UCSD-AML1 (cell line): ENCODE measurements around the gene SLC5A12.

Experiments
- DNase-seq: peaks from one replicate; lab custom pipeline; 2025; ENCODE audit not compliant: unreplicated experiment; lab: John Stamatoyannopoulos, UW

SLC5A12 gene, protein sequence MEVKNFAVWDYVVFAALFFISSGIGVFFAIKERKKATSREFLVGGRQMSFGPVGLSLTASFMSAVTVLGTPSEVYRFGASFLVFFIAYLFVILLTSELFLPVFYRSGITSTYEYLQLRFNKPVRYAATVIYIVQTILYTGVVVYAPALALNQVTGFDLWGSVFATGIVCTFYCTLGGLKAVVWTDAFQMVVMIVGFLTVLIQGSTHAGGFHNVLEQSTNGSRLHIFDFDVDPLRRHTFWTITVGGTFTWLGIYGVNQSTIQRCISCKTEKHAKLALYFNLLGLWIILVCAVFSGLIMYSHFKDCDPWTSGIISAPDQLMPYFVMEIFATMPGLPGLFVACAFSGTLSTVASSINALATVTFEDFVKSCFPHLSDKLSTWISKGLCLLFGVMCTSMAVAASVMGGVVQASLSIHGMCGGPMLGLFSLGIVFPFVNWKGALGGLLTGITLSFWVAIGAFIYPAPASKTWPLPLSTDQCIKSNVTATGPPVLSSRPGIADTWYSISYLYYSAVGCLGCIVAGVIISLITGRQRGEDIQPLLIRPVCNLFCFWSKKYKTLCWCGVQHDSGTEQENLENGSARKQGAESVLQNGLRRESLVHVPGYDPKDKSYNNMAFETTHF

DNA sequence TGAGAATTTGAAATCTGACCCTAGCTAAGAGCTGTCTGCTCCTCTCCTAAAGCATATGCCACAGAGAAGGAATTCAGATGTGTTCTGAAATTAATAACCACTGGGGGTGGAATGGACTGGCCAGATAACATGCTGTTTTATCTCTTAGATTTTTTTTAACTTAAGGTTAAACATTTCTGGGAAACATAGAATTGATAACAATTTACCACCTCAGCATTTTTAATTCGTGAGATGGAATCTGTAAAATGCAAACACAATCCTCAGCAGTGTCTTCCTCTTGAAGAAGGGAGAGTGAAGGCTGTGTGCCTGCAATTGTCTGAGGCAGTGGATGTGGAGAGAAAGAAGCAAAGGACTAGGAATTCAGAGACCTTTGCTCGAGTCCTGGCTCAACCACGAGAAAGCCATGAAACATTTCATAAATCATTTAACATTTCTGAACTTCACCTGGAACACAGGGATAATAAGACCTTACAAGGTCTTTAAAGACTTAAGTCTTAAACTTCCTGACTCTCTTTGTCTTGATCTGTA, at the start of gene SLC5A12:
Gene SLC5A12, minus strand, starts transcription at position 113 of the 528 bp plus-strand sequence. CDS start 346 bp downstream, outside the sequence.
- DNase-seq: no peak

DNA sequence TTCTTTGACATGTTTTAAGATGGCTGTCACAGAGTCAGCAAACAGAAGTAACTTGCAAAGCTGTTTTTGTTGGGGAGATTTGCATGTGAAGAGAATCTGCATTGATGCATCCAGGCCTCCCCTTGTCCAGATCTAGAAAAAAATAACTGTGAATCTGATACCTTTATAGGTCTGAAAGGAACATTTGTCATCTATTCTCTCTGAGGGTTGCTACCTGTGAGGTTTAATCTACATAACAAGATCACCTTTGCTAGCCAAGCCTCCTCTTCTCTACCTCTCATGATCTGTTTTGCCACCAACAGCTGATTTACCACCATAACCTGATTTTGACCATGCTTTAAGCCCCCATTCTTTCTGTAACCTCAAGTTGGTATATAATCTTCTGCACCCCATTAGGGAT, 47.2 kb upstream of the SLC5A12 start:
- no peak for DNase-seq

DNA sequence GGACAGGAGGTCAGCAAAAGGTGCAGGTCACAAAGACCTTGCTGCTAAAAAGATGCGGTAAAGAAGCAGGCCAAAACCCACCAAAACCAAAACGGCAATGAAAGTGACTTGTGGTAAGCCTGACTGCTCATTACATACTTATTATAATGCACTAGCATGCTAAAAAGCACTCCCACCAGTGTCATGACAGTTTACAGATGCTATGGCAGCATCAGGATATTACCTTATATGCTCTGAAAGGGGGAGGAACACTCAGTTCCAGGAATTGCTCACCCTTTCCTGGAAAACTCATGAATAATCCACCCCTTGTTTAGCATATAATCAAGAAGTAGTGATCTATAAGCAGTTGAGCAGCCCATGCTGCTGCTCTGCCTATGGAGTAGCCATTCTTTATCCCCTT, 45.2 kb upstream of the SLC5A12 start:
- no peak for DNase-seq

DNA sequence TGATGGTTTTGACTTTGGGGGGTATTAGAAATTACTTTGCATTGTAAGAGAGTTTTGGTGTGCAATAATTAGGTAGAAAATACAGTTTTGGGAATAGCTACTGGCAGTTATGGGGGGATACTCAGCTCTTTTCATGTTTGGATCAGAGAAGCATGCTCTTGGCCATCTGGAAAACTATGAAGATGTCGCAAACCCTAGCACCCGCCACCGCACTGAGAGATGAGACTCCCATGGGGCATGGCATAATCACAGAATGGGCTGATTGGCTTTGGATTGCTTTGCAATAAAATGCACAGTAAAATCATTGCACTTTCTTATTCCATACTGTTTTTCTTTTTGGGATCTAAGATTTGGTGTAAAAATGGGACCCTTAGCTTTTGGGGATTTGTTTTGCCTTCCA, 43.5 kb upstream of the SLC5A12 start:
- DNase-seq: no peak

DNA sequence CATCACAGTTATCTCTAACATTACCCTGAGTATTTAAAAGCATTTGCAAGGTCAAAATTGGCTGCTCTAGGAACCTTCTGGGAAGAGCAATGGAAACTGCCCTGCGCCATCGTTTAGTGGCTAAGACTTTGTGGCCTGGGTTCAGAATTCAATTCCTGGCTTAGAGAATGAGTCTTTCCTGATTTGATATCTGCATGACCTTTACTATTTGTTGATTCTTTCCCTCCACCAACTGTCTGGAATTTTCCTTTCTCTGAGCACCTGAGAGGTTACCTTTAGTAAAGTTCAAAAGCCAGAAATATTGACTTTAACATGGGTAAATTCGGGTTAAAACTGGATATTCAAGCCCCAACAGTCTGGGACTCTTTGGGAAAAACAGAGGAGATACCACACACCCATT, 43.0 kb upstream of the SLC5A12 start:
- no peak for DNase-seq

DNA sequence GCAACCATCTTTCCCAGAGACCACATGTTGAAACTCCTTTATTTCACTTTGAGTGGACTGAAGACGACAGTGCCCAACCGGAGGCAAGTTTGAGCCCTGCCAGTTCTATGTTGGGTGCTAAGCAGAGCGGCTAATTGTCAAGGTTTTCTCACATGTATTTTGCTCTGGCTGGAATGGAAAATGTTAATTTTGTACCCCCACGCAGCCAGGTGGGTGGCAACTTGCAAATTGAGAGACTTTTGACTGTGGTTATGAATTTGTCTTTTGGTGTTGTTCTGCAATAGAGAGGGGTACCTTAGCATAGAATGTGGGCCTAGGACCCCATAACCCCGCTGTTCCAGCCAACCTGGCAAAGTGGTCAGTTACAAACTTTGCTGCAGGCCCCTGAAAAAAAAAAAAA, 42.5 kb upstream of the SLC5A12 start:
- no peak for DNase-seq

DNA sequence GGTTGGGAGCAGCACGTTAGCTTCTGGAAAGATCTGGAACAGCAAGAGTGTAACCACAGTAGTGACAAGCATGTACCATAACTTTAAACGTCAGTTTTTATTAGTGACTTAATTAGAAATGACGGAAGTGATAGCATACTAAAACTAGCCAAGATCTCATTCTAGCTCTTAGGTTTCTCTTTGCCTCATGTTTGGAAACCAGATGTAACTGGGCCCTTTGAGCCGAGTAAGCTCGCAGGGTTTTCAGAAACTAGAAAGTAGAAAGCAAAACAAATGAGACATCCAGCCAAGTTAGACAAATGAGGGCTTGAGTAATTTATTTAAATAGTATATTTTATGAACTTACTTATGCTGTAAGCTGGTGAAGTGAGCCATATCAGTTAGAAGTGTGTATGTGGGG, 40.2 kb upstream of the SLC5A12 start:
- DNase-seq: no peak

DNA sequence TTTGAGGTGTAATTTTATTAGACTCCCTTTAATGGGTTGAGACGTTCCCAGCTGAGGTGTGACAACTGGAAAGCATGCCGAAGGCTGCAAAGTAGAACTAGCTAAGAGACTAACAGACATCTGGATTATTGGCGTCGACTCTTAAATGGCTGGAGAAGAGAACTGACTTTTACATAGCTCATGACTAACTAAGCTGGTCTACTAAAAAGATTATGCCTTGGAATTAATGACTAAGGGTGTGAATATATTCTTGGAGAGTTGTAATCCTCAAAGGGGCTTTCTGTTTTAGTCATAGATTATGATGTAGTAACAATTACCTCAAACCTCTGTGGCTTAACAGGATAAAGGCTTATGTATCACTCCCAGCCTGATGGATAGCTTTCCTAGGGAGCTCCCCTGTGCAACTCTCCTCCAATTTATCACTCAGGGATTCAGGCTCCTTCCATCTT, 39.5 kb upstream of the SLC5A12 start:
- no peak for DNase-seq

DNA sequence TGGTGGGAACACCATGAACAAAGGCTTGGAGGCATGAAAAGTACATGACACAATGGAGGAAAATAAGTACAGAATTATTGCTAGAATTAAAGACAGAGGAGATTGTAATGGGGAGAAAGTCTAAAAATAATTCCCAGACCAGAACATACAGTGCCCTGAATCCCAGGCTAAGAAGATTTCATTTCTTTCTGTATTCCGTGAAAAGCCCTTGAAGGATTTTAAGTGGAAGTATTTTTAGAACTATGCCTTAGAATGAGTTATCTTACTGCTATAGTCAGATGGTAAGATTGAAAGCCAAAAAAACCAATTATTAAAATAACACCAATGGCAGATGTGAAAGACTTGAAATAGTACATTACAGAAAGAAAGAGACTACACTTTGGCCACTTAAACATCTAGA, 36.1 kb upstream of the SLC5A12 start:
- no peak for DNase-seq

DNA sequence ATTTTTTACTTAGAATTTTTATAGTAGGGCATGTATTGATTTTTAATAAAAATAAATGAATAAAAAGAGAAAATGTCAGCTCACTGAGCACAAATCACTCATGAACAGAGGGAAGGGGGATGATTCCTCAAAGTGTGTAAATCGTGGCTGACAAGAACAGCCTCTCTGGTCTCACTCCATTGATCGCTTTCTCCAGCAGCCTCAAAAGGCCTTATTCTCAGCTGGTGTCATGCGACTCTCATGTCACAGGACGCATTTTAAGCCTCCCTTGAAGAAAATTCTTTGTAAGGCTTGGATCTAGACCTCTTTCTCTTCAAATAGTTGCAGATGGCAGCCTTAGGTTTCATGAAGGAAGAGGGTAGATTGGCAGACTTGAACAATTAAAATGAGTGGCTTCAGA, 33.9 kb upstream of the SLC5A12 start:
- DNase-seq: no peak

DNA sequence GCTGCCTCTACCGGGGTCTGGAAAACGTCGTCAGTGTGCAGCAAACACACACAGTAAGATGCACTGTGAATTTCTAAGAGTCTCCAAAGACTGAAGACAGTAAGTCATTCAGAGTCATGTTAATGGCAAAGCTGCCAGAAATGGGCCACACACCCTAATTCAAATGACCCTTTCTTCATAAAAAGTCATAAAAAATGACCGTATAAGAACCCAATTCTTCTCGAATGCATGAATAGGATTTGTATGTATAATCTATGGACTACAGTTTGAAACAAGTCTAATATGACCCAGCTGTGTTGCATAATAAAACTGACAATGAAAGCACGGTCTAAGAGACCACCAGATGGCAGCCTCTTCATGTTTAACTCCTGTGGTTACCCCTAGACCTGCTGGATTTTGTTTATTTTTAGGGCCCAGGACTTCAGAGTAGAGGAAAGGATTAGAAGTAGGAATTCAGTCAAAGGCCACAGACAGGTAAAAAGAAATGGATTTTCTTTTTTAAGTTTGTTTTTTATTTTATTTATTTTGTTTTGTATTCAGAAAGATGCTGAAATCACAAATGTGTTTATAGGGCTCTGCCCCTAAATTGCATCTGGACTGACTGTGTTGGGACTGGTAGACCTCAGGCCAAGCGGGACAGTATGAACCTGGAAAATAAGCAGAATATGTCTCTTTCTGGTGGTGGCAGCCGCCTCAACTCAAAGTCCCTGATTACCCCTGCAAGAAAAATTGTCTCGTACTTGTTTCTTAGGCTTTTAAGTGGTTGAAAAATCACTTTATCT, 32.1 kb upstream of the SLC5A12 start:
- no peak for DNase-seq

DNA sequence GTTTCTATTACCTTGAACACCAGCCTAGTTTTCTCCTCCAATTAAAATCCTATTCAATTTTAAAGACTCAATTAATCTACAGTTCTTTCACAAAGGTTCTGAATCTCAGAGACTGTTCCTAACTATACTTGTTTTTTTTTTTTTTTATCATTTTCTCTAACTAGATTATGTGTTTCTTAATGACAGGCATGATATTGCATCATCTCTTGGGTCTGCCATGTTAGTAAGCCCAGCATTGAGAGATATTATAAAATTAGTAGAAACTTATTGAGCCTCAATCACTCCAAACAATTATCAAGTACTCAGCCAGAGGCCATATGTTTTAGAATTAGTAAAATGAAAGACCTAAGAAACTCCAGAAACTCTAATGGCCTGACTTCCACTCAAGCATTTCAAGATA, 28.1 kb upstream of the SLC5A12 start:
- DNase-seq: no peak

DNA sequence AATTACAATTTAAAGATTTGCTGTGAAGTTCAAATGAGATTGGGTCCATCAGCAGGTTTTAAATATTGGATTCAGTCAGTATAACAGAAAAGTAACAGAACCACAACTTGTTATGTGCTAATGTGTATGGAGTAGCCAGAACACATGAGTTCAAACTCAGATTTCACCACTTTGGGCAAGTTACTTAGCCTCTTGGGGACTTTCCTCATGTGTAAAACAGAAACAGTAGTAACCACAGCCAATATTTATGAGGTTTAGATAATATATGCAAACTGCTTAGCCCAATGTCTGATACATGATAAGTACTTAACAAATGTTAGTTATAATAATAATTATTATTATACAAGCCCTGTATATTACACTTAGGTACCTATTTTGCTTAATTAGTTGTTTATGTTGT, 21.8 kb upstream of the SLC5A12 start:
- DNase-seq: no peak

DNA sequence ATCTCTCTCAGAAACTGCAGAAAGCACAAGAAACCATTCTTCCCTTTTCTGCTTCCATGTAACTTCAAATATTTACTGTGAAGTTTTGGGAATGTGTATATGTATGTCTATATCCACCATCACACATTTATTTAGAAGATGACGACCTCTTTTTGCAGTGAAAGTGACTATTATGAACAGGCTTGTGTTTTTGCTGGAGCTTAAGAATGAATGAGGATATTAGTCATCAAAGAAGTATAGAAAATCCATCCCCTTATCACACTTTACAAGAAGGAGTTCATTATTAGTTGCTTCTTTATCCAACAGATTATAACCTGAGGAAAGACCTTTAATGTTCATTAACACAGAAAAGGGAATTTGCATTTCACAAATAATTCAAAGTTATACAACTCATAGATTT, 21.1 kb upstream of the SLC5A12 start:
- no peak for DNase-seq

DNA sequence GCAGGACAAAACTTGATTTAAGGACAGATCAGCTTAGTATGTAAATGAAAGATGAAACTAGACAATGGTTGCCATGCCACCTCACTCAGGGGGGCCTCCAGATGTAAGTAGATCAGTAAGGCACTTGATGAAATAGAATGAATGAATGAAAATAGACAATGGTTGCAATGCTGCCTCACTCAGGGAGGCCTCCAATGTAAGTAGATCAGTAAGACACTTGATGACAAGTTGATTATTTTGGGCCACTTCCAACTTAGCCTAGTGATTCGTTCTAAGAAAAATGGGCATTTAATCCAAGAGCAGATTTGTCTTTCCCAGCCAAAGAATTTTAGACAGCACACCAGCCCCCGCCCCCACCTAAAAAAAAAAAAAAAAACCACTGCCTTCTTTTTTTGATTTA, 19.2 kb upstream of the SLC5A12 start:
- DNase-seq: no peak

DNA sequence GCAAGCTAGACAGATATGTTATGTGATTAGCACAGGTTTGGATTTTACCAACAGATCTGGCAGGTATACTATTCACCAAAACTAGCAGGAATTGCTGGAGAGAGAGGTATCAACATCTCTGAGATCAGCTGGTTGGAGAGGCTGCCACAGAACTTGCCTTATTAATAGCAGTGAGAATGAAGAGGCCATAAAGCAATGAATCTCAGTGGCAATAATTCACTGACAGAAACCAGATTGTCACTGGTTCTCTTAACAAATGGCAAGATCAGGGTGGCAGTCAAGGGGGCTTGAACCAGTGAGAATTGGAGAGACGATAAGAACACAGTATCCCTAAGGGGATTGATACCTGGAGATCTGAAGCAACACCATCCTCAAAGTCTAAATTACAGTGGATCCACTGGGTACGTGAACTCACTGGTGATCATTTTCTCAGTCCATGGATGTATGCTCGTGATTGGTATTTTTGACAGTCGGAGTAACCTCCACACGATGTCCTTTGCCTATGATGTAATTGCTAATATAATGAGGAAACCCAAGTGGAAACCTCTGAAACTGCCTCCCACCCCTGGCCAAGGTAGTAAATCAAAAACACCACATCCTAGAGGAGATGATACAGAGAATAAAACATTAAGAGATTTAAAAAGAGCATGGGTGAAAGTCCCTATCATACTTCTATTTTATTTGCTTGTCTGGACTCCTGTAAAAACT, 17.7 kb upstream of the SLC5A12 start:
- no peak for DNase-seq

DNA sequence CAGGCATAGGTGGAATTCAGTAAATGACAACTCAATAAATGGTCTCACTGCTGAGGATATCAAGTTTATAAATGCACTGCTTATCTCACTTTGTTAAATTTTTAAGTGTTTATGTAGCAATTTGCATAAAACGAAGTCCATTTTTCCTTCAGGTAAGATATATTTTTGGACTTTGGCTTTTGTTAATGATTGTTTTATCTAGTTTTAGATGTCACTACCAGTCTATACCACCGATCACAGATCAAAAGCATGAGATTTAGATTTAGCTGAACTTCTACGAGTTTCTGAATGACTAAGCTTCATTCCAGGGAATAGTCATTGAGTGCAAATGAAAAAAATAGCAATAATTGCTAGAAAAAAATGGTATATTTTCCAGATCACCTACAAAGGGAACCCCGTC, 12.8 kb upstream of the SLC5A12 start:
- DNase-seq: no peak

DNA sequence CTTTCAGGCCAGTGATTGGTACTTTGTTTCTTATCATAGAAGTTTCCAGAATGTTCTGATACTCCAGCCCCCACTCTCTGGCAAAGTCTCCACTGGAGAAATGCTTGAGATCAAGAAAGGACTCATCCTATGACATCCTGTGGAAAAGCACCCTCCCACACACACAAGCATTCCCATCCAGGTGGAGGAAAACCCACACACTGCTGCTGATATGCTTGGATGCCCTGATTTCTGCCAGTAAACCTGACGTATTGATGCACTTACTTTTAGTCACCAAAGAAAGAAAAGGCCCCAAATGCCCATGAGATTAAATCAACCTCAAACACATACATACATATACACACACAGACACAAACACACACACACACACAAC, 9.2 kb upstream of the SLC5A12 start:
- no peak for DNase-seq

DNA sequence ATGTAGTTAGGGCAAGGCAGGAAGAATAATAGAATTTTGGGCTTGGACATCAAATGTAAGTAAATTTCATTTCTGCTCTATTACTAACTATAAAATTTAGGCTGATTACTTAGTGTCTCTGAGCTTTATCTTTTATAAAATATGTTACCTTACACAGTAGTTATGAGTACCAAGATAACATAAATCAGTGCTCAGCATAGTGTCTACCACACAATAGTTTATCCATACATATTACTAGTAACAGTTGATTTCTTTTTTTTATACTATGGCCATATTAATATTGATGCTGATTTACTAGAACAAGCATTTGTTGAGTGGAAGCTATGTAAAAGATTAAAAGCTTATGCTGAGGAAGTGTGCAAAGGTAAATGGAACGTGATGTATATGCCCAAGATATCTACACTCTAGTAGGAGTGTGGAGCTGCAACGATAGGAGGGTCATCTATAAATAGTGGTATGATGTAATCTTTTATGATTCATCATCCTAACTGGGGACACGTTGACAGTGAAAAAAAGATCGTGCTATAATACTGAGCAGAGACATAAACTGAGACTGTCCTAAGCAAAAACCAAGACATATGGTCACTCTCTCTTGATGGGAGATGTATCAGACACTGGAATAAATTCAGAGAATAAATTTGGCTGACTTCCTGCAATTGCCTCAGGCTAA, 8.7 kb upstream of the SLC5A12 start:
- no peak for DNase-seq

DNA sequence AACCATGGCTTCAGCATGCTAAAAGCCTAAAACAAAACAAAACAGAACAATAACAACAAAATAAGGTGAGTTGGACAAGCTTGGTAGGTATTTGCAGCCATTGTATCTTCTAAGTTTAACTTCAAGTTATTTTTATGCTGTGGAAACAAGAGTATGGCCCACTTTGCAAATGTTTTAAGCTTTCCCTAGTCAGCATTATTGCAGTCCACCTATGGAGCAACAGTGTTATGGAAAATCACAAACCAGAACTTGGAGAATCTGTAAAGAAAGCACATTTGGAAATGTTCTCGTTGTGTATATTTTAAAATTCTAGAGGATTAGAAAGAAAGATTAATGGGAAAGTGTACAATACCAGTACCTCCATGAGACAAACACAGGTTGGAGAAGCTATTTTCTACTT, 7.4 kb upstream of the SLC5A12 start:
- no peak for DNase-seq

DNA sequence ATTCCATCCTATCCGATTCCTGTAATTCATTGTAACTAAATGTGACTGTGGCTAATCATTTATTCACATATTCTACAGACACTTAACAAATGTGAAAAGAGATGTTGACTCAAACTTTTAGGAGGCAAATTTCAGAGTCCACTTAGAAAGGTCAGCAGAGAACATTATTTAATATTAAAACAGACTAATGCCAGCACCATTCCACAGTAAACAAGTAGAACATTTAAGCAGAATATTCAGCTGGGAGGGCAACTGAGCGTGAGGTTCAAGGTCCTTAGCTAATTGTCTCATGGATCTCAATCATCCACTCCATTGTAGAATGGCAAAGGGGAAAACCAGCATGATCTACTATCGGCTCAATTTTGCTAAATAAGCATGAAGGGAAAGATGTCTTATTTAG, 5.1 kb upstream of the SLC5A12 start:
- DNase-seq: no peak
